WTC11 (cell line): Measurements from ENCODE around the gene SEZ6. TPM values are rescaled to one million over a fixed set of nuclear protein-coding genes. Genes with fewer than 3 reads are reported as not detected.

Experiments
- ATAC-seq: fragments of 200-7000 bp; cut with Tn5 transposase; 2 replicates; pipeline ENCODE4 v1.10.0; 2021; ENCODE audit warnings: mild to moderate bottlenecking, moderate library complexity
- CTCF ChIA-PET: fragments of 300-600 bp; sonication (Branson Sonifier 250); formaldehyde crosslinking; loops from one replicate; lab custom pipeline; 2021; ENCODE audit warnings: antibody characterized with exemption; lab: Charles Lee
- POLR2A ChIA-PET: fragments of 350-600 bp; sonication (Branson Sonifier 250); formaldehyde crosslinking; loops from one replicate; lab custom pipeline; 2021; ENCODE audit warnings: antibody characterized with exemption; lab: Charles Lee
- DNase-seq: peaks from one replicate; pipeline ENCODE4 v3.0.0; 2021; ENCODE audit warnings: low spot score
- H3K27ac Mint-ChIP-seq: 2 replicates; pipeline ENCODE4 v1.8.0; 2021; ENCODE audit warnings: mixed read lengths
- H3K27me3 Mint-ChIP-seq: 2 replicates; pipeline ENCODE4 v1.8.0; 2021; ENCODE audit warnings: low read depth, mild to moderate bottlenecking, moderate library complexity, mixed read lengths
- H3K36me3 Mint-ChIP-seq: 2 replicates; pipeline ENCODE4 v1.8.0; 2021; ENCODE audit warnings: mixed read lengths
- H3K4me1 Mint-ChIP-seq: 2 replicates; pipeline ENCODE4 v1.8.0; 2022; ENCODE audit warnings: mixed read lengths
- H3K4me3 Mint-ChIP-seq: 2 replicates; pipeline ENCODE4 v1.8.0; 2021; ENCODE audit warnings: mild to moderate bottlenecking, moderate library complexity, mixed read lengths
- H3K9me3 Mint-ChIP-seq: 2 replicates; pipeline ENCODE4 v1.8.0; 2021; ENCODE audit warnings: mixed read lengths
- ATF1 ChIP-seq: sonication (generic); formaldehyde crosslinking; IDR thresholded peaks from 2 replicates; pipeline ENCODE4 v1.8.1; 2023; ENCODE audit warnings: mild to moderate bottlenecking, moderate library complexity, missing genetic modification reagents
- CREB1 ChIP-seq: sonication (generic); formaldehyde crosslinking; IDR thresholded peaks from 2 replicates; pipeline ENCODE4 v1.8.0; 2023; ENCODE audit warnings: mild to moderate bottlenecking, missing genetic modification reagents
- FOXK1 ChIP-seq: sonication (generic); formaldehyde crosslinking; IDR thresholded peaks from 2 replicates; pipeline ENCODE4 v1.8.0; 2022; ENCODE audit warnings: mild to moderate bottlenecking, moderate library complexity, missing genetic modification reagents
- NFYB ChIP-seq: sonication (generic); formaldehyde crosslinking; conservative IDR thresholded peaks from 2 replicates; pipeline ENCODE4 v1.8.0; 2022; ENCODE audit warnings: low read depth, missing genetic modification reagents
- NR2C2 ChIP-seq: sonication (generic); formaldehyde crosslinking; IDR thresholded peaks from 2 replicates; pipeline ENCODE4 v1.8.0; 2022; ENCODE audit warnings: mild to moderate bottlenecking, missing genetic modification reagents
- RORB ChIP-seq: fragments of 250-450 bp; sonication (Bioruptor Pico); IDR thresholded peaks from 2 replicates; pipeline ENCODE4 v1.9.0; 2021; ENCODE audit warnings: mild to moderate bottlenecking
- SP1 ChIP-seq: sonication (generic); formaldehyde crosslinking; conservative IDR thresholded peaks from 2 replicates; pipeline ENCODE4 v1.8.1; 2022; ENCODE audit warnings: missing genetic modification reagents
- ZNF219 ChIP-seq: sonication (generic); formaldehyde crosslinking; IDR thresholded peaks from 2 replicates; pipeline ENCODE4 v1.8.0; 2023; ENCODE audit warnings: missing genetic modification reagents, mild to moderate bottlenecking, borderline replicate concordance
- total RNA-seq: library from RNA; stranded (reverse); gene quantifications from 3 replicates; pipeline ENCODE4 v1.2.3, GENCODE V29; 2021
- TF ChIP-seq, protein P1 (sequence below): sonication (generic); formaldehyde crosslinking; IDR thresholded peaks from 2 replicates; pipeline ENCODE4 v1.8.1; 2022; ENCODE audit warnings: low read depth, missing genetic modification reagents, borderline replicate concordance
- TF ChIP-seq, protein P2 (sequence below): sonication (generic); formaldehyde crosslinking; IDR thresholded peaks from 2 replicates; pipeline ENCODE4 v1.8.1; 2023; ENCODE audit warnings: mild to moderate bottlenecking, missing genetic modification reagents, moderate library complexity
- TF ChIP-seq, protein P3 (sequence below): sonication (generic); formaldehyde crosslinking; IDR thresholded peaks from 2 replicates; pipeline ENCODE4 v1.8.1; 2023; ENCODE audit warnings: mild to moderate bottlenecking, missing genetic modification reagents
- TF ChIP-seq, protein P4 (sequence below): sonication (generic); formaldehyde crosslinking; IDR thresholded peaks from 2 replicates; pipeline ENCODE4 v1.8.1; 2023; ENCODE audit warnings: mild to moderate bottlenecking, moderate library complexity, missing genetic modification reagents
- TF ChIP-seq, protein P5 (sequence below): sonication (generic); formaldehyde crosslinking; IDR thresholded peaks from 2 replicates; pipeline ENCODE4 v1.8.0; 2022; ENCODE audit warnings: mild to moderate bottlenecking, missing genetic modification reagents
- TF ChIP-seq, protein P6 (sequence below): fragments of 250-450 bp; sonication (Bioruptor Pico); IDR thresholded peaks from 2 replicates; pipeline ENCODE4 v1.9.0; 2021; ENCODE audit warnings: mild to moderate bottlenecking
- TF ChIP-seq, protein P7 (sequence below): sonication (generic); formaldehyde crosslinking; conservative IDR thresholded peaks from 2 replicates; pipeline ENCODE4 v1.8.1; 2023; ENCODE audit warnings: mild to moderate bottlenecking, low read depth, missing genetic modification reagents, moderate library complexity

Gene SEZ6
- total RNA-seq, 1 experiment from 2014 or later = 3.0 TPM

DNA sequence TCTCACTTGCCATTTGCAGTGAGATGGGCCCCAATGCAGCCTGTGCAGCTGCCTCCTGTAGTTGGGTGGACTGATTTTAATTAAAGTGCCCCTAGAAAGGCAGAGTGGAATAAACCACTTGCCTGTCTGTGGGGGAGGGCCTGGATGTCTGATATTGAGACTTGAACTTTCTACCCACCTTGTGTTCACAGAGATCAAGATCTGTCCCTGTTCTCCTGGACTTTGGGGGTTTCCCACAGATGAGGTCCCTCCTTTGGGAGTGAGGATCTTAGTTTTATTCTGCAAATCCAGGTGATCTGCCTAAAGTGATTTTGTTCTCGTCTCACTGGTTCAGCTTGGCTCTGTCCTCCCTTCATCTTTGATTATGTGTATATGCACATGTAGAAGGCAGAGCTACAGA lies 95.3 kb downstream of the SEZ6 start:
- Mint-ChIP-seq H3K4me1 (peaks cover 22% of the 10 kb centered on the region), H3K27me3 (no peaks in the 10 kb centered on the region), H3K27ac (no peak overlapping the region), H3K4me3 (no peak overlapping the region), H3K36me3 (peaks cover 87% of the 10 kb centered on the region), H3K9me3 (no peaks in the 10 kb centered on the region)
- POLR2A ChIA-PET = no interaction called here
- no peak for TF ChIP-seq SP1 (CRISPR knock-in tag)
- TF ChIP-seq, protein P1, sequence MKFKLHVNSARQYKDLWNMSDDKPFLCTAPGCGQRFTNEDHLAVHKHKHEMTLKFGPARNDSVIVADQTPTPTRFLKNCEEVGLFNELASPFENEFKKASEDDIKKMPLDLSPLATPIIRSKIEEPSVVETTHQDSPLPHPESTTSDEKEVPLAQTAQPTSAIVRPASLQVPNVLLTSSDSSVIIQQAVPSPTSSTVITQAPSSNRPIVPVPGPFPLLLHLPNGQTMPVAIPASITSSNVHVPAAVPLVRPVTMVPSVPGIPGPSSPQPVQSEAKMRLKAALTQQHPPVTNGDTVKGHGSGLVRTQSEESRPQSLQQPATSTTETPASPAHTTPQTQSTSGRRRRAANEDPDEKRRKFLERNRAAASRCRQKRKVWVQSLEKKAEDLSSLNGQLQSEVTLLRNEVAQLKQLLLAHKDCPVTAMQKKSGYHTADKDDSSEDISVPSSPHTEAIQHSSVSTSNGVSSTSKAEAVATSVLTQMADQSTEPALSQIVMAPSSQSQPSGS (CRISPR knock-in tag) = no peak
- TF ChIP-seq, protein P2, sequence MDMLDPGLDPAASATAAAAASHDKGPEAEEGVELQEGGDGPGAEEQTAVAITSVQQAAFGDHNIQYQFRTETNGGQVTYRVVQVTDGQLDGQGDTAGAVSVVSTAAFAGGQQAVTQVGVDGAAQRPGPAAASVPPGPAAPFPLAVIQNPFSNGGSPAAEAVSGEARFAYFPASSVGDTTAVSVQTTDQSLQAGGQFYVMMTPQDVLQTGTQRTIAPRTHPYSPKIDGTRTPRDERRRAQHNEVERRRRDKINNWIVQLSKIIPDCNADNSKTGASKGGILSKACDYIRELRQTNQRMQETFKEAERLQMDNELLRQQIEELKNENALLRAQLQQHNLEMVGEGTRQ (CRISPR knock-in tag) = no peak
- no peak for TF ChIP-seq FOXK1 (CRISPR knock-in tag)
- TF ChIP-seq, protein P3, sequence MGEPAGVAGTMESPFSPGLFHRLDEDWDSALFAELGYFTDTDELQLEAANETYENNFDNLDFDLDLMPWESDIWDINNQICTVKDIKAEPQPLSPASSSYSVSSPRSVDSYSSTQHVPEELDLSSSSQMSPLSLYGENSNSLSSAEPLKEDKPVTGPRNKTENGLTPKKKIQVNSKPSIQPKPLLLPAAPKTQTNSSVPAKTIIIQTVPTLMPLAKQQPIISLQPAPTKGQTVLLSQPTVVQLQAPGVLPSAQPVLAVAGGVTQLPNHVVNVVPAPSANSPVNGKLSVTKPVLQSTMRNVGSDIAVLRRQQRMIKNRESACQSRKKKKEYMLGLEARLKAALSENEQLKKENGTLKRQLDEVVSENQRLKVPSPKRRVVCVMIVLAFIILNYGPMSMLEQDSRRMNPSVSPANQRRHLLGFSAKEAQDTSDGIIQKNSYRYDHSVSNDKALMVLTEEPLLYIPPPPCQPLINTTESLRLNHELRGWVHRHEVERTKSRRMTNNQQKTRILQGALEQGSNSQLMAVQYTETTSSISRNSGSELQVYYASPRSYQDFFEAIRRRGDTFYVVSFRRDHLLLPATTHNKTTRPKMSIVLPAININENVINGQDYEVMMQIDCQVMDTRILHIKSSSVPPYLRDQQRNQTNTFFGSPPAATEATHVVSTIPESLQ (CRISPR knock-in tag) = no peak
- TF ChIP-seq CREB1 (CRISPR knock-in tag) = no peak
- TF ChIP-seq NR2C2 (CRISPR knock-in tag) = no peak
- TF ChIP-seq, protein P4, sequence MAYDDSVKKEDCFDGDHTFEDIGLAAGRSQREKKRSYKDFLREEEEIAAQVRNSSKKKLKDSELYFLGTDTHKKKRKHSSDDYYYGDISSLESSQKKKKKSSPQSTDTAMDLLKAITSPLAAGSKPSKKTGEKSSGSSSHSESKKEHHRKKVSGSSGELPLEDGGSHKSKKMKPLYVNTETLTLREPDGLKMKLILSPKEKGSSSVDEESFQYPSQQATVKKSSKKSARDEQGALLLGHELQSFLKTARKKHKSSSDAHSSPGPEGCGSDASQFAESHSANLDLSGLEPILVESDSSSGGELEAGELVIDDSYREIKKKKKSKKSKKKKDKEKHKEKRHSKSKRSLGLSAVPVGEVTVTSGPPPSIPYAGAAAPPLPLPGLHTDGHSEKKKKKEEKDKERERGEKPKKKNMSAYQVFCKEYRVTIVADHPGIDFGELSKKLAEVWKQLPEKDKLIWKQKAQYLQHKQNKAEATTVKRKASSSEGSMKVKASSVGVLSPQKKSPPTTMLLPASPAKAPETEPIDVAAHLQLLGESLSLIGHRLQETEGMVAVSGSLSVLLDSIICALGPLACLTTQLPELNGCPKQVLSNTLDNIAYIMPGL (CRISPR knock-in tag) = no peak
- TF ChIP-seq ATF1 (CRISPR knock-in tag) = no peak
- no peak for TF ChIP-seq RORB
- TF ChIP-seq, protein P5, sequence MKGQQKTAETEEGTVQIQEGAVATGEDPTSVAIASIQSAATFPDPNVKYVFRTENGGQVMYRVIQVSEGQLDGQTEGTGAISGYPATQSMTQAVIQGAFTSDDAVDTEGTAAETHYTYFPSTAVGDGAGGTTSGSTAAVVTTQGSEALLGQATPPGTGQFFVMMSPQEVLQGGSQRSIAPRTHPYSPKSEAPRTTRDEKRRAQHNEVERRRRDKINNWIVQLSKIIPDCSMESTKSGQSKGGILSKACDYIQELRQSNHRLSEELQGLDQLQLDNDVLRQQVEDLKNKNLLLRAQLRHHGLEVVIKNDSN (CRISPR knock-in tag) = no peak
- TF ChIP-seq, protein P6, sequence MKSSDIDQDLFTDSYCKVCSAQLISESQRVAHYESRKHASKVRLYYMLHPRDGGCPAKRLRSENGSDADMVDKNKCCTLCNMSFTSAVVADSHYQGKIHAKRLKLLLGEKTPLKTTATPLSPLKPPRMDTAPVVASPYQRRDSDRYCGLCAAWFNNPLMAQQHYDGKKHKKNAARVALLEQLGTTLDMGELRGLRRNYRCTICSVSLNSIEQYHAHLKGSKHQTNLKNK (CRISPR knock-in tag) = no peak
- TF ChIP-seq, protein P7, sequence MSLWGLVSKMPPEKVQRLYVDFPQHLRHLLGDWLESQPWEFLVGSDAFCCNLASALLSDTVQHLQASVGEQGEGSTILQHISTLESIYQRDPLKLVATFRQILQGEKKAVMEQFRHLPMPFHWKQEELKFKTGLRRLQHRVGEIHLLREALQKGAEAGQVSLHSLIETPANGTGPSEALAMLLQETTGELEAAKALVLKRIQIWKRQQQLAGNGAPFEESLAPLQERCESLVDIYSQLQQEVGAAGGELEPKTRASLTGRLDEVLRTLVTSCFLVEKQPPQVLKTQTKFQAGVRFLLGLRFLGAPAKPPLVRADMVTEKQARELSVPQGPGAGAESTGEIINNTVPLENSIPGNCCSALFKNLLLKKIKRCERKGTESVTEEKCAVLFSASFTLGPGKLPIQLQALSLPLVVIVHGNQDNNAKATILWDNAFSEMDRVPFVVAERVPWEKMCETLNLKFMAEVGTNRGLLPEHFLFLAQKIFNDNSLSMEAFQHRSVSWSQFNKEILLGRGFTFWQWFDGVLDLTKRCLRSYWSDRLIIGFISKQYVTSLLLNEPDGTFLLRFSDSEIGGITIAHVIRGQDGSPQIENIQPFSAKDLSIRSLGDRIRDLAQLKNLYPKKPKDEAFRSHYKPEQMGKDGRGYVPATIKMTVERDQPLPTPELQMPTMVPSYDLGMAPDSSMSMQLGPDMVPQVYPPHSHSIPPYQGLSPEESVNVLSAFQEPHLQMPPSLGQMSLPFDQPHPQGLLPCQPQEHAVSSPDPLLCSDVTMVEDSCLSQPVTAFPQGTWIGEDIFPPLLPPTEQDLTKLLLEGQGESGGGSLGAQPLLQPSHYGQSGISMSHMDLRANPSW (CRISPR knock-in tag) = no peak
- TF ChIP-seq NFYB = no peak
- no peak for TF ChIP-seq ZNF219 (CRISPR knock-in tag)
- CTCF ChIA-PET = interaction anchor here (0.6 to 3.8 kb wide), 6 partner anchors 8 to 261 kb away, joined by 3 to 15 read pairs (median 4); partner anchors contain the start of genes DHRS13 and TLCD1
- ATAC-seq = no peak
- DNase-seq = no peak
